HT-29 (cell line): ENCODE data around the gene AXL. TPM values are rescaled to one million over a fixed set of nuclear protein-coding genes. Genes with fewer than 3 reads are reported as not detected.
"Not testable (repeated sequence)": the region's sequence is repeated elsewhere in the genome, so short reads cannot be mapped to it uniquely, and the experiment has no call there.

Experiments
- DNase-seq: peaks from one replicate; pipeline ENCODE4 v3.0.0-alpha.2; 2015; ENCODE audit warnings: low spot score
- total RNA-seq: library from RNA; depleted of rRNA; stranded (reverse); fragments of >200 nt; shearing (Covaris generic); gene quantifications from 2 replicates; pipeline ENCODE4 v1.2.3, GENCODE V29; 2014

Gene AXL
- total RNA-seq, 1 experiment from 2014 or later, result 1.5 TPM

DNA sequence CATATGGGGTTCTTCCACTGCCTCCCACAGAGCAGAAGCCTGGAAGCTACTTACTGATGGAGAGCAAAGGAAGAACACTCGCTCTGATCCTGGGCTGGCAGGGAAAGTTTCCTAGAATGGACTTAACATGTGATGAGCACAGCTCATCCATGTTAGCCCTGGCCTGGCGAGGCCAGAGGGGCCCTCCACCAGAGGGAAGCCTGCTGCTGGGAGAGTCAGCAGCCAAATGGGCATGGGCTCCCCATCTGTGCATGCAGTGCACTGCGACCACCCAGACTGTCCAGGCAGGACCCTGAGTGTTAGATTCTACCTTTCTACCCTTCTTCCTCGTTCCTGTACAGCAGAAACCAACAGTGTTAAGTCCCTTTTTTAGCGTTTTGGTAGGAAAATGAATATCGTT is 54.1 kb downstream of the AXL start:
- DNase-seq, result no peak

DNA sequence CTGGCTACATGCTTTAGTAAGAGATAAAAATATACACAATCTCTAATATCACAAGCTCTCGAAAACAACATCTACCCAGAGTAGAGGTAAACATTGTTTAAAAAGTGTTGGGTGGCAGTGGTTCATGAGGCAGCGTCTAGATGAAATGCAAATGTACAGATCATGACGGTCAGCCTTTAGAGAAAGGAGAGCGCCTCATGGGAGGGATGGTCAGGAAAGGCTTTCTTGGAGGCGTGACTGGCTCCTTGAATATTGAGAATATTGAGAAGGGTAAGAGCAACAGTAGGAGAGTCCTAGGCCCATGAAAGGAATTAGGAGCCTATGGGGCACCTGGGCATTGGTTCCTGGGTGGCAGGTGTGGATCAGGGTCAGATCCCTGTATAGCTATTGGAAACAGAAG is 55.8 kb downstream of the AXL start:
- DNase-seq, result no peak

DNA sequence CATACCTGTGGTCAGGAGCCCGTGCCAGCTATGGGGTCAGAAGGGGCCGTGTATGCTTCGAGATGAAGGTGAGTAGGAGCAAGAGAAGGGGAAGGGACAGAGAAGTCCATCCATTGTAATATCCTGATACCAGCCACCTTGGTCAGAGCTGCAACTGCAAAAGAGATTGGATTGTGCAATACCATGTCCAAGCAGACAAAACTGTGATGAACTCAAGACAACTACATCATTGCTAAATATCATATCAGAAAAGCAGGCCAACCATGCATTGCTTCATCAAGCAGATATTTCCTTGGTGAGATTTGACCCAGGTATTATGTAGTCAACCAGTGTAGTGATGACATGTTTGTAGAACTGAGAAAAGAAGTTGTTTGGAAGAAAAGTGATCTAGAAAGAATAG is 57.2 kb downstream of the AXL start:
- DNase-seq, result no peak

DNA sequence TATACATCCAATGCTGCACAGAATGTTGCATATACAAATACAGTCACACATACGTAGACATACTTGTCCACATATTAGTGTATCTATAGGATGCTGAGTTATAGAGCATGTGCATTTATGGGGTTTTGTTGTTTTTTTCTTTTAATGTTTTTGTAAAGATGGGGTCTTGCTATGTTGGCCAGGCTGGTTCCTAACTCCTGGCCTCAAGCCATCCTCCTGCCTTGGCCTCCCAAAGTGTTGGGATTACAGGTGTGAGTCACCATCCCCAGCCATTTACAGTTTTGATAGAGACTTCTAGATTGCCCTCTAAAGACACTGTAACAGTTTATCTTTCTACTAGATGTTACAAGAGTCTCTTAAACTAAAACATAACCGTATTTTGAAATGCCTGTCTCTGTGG is 59.5 kb downstream of the AXL start:
- no peak for DNase-seq

DNA sequence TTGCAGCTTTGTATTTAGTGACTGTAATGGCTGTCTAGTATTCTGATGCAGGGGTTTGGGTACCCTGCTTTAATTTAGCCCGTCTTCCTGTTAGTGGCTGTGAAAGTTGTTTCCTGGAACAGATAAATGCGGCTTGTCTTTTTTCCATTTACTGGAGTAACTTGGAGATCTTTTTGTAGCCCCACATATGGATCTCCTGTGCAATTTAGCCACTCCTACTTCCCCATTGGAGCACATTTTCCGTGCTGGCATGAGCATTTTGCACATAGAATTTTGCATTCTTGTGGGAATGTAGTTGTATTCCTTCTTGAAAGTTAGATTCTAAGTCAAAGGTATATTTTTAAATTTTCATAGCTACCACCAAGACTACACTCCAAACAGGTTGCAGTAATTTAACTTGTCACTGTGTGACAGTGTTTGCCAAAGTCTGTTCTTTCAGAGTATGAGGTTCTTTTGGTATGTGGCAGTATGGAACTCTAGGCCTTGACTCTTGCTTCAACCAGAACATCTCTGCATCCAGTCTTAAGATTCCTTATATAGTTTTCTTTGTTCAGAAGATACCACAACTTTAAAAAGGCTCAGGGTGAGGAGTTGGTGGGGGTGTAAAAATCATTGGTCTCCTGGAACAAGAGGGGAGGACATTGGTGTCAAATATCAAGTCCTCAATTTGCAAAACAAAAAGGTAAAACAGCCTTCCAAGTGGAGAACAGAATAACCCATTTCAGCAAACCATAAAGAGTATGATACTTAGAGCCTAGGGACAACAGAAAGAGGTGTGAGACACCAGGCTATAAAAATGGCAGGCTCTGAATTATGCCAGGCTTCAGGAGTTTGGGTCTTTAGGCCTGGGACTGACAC is 69.9 kb downstream of the AXL start:
- DNase-seq, result no peak

DNA sequence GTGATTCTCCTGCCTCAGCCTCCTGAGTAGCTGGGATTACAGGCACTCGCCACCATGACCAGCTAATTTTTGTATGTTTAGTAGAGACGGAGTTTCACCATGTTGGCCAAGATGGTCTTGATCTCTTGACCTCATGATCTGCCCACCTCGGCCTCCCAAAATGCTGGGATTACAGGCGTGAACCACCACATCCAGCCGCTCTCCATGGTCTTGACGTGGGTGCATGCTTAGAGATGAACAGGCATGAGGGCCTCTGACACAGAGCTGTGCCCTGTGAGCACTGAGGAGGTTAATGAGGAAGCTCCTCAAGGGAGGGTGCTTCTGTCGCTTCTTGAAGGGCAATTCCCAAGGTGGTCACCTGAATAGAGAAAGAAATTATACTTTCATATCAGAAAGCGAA is 70.8 kb downstream of the AXL start:
- not testable (repeated sequence) for DNase-seq

DNA sequence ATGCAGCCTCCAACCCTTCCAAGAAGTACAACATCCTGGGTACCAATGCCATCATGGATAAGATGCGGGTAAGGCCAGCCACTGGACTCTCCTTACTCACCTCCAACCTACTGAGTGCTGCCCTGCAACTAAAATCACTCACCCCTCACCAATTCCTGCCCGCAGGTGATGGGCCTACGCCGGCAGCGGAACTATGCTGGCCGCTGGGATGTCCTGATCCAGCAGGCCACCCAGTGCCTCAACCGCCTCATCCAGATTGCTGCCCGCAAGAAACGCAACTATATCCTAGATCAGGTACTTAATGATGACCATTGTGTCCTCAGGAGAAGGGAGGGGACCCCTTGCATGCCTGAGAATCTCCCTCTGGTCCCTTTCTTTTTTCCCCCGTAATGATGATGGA is 75.4 kb downstream of the AXL start:
- no peak for DNase-seq

DNA sequence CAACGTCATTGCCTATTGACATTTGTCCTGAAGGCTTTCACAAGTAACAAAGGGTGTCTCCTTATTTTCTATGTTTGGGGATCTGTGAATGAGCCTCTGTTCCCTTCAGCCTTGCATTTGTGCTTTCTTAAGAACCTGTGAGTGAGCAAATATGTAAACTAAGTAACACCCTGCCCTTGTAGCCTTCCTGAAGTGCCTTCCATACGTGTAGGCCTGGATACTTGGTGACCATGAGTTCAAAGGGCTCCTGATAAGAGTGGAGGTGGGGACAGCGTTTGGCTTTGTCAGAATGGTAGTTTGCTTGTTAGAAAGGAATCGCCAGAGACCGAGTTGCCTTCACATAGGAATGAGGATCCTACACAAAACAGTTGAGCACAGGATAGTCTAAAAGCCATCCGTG is 76.5 kb downstream of the AXL start:
- no peak for DNase-seq

DNA sequence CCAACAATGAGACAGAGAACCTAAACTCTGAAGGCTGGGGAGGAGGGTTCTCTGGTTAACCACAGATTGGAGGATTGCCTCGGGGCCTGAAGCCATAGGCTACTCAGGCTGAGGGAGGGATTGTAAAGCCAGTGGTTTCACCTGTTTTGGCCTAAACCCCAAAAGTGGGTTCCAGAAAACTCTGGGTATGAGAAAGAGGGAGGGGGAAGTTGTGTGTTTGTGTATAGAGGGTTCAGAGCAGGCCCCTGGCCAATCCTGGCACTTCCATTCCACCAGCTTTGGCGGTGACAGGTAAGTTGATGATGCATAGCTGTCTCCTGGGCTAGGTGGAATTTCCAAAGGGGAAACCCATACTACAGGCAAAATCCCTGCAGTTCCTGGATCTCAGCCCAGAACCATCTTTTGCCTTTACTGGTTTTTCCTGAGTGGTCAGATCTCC is 77.4 kb downstream of the AXL start:
- no peak for DNase-seq

DNA sequence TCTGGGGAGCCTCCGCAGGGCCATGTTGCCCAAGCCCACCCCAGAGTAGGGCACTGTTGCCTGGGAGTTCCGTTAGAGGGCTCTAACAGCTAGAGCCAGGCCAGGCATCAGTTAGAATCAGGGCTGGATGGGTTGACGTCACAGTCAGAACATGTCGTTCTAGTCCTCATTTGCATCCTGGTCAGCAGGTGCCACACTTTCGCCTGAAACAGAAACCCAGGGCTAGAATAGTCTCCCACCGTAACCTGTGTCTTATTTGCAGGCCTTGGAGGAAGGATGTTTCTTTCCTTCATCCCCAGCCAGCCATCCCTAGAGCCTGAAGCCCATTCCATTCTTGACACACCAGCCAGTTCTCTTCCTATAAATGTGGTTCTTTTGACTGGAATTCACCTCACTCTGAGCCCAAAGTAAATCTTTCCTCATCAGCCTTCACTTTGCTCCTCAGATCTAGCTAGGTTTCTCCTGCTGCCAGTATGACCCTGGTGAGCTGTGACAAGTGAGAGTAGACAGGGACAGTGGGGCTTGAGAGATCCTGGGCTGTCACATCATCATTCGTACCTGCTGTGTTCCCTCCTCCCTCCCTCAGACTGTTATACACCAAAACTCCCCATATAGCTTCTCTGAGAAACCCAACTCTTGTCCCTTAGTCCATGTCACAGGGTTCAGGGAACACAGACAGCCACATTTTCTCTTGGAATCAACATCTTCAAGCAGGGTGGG is 78.8 kb downstream of the AXL start:
- DNase-seq, result no peak

DNA sequence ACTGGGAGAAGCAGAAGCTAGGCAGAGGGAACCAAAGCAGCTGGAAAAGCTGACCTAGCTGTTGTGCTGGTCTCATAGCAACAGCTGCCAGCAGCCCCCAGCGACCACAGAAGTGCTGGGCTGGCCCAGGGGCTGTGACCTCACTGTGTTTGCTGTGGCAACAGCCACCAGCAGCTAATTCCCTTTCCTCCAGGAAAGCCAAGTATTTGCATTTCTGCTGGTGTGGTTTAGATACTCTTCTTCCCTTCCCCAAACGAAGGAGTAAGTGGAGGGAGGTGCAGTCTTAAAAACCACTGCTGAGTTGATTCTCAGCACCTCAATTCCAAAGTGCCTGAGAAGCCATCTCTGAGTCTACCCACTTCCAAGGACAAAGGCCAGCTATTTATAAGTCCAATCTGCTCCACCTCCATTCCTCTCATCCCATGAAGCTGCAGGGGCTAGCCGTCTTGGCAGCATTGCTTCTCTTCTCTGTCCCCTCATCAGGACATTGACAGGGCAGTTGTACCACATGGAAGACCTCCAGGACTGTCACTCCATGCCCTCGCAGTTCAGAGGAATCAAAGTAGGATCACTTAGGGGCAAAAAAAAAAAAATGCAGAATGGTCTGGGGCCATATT is 79.4 kb downstream of the AXL start:
- peak; percentile 46 for DNase-seq

DNA sequence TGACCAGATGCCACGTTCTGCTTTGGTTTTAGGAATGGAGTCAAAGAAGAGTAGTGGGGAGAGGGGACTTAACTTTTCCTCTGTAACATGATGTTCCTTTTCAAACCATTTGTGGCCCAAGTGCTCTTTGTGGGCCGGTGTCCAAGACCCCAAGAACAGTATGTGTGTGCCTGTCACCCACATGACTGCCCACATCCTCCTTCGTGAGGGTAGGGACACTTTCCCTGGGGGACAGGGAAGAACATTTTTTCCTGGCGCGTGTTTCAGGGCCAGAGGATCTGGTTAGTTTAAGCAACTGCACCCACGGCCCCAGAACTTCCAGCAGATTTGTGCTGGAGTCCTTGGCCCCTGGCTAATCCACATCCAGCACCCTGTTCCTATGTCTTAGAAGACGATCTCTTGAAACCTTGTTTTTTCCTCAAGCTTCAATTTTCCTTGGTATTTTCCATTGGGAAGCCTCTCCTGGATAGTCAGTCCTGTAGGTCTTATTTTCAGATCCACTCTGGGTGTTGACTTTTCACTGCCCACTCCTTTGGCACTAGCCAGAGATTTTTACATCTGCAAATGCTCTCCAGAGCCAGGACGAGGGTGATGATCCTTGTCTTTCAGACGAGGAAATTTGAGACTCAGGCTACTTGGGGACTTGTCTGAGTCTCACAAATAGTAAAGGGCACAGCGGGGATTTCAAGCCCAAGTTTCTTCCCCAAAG is 80.2 kb downstream of the AXL start:
- no peak for DNase-seq

DNA sequence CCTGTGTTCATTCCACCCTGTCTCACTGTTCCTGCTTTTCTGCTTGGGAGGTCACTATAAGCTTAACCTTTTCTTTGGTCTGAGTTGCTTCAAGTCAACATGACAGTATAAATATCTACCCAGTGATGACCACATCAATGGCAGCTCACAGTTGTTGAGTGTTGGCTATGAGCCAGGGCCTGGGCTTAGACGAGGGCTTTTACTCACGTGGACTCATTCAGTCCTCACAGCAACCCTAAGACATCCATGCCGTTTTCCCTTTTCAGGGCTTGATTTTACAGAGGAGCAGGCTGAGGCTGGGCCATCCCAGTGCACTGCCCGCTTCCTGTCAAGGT is 80.7 kb downstream of the AXL start:
- no peak for DNase-seq

DNA sequence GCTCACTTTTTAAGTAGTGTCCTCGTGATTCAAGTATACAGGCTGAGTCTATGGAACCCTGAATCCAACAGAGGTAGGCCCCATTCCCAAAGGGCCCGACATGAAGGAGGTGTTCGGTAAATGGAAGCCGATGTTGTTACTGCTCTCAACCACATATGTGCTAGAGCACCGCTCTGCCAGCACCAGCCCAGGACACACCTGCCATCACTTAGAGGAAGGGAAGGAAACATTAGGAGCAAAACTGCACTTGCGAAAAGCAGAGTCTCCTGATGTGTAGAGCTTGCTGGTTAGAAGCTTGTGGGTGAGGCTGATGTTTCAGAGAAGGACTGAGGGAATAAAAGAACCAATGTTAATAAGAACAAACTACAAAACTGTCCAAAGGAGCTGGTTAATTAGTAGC is 81.5 kb downstream of the AXL start:
- DNase-seq, result no peak

DNA sequence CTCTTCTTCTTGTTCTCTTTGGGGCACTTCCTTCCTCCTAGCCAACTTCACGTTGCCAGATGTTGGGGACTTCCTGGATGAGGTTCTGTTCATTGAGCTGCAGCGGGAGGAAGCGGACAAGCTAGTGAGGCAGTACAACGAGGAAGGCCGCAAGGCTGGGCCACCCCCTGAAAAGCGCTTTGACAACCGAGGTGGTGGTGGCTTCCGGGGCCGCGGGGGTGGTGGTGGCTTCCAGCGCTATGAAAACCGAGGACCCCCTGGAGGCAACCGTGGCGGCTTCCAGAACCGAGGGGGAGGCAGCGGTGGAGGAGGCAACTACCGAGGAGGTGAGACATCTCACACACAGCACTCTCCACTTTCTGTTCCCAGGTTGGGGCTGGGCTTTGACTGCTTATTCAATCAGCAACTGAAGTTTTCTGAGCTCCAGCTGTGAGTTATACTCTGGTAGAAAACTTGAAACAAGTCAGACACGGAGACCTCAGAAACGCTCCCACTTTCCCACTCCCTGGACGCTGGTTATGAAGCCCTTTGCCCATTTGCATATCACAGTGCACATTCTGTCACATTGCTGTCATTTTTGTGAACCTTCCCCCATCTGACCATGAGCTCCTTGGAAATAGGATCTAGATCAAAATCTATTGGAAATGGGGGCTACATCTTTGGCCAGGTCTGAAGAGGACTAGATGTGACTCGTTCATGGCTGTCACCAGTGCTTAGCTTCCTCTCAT is 83.8 kb downstream of the AXL start:
- DNase-seq, result no peak

DNA sequence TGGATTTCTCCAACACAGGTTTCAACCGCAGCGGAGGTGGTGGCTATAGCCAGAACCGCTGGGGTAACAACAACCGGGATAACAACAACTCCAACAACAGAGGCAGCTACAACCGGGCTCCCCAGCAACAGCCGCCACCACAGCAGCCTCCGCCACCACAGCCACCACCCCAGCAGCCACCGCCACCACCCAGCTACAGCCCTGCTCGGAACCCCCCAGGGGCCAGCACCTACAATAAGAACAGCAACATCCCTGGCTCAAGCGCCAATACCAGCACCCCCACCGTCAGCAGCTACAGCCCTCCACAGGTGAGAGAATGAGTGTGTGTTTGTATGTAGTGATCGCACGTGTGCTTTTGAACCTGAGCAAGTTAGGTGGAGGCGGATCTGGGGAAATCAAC is 84.9 kb downstream of the AXL start:
- no peak for DNase-seq

DNA sequence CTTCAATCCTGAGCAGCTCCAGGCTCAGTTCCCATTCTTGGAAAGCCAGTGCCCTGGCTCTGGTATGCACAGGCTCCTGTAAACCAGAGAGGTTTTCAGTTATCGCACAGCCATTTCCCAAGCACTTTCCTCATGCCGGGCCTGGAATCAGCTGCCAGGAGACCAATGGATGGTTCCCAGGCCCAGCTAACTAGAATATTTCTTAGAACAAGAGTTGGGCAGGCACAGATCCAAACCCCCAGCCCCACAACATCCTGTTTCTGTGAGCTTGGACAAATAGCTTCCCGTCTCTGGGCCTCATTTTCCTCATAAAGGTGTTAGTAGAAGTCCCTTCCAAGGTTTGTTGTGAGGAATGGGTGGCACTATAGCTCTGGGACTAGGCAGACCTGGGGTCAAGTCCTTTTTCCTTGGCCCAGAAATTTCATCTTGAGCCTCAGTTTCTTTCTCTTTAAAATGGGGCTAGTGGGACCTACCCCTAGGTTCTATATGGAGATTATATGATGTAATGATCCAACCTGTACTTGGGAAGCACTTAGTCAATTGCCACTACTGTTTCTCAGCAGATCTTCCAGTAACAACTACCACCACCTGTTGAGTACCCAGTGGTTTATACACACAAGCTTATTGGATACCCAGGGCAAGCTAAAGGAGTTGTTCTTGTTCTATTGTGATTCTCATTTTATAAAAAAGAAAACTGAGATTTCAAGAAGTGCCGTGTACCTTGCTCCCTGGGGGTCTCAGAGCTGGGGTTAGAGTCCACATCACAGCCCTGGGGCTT is 85.9 kb downstream of the AXL start:
- DNase-seq, result no peak

DNA sequence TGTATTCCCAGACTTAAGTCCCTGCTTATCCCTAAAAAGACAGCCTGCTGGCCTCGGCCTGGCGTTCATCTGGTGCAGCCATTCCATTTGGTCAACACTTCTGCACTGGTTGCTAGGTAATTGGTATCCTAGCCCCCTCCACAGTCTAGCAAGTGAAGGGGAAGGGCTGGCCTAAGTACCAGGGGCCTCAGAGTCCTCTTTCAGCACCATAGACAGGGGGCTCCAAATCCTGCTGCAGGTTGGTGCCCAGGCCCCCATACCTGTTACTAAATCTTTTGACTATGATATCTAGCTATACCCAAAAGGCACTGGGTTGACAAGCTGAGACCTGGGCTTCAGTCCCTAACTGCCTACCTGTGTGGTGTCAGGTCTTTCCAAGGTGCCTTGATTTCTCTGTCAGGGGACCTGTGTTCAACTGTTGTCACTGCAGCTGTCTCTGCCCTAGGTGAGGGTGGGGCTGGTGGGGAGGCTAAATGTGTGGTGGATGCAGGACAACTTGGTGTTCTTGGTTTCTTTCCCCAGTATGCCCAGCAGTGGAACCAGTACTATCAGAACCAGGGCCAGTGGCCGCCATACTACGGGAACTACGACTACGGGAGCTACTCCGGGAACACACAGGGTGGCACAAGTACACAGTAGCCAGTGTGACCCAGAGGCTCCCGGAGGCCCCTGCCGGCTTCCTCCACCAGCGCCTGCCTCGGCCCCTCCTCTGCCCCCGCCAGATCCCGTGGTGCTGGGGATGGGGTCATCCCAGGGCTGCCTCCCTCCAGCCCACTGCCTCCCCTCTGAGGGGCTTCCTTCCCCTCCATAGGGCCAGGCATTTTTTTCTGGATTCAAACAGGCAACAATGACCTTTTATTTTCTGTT is 87.1 kb downstream of the AXL start:
- no peak for DNase-seq

DNA sequence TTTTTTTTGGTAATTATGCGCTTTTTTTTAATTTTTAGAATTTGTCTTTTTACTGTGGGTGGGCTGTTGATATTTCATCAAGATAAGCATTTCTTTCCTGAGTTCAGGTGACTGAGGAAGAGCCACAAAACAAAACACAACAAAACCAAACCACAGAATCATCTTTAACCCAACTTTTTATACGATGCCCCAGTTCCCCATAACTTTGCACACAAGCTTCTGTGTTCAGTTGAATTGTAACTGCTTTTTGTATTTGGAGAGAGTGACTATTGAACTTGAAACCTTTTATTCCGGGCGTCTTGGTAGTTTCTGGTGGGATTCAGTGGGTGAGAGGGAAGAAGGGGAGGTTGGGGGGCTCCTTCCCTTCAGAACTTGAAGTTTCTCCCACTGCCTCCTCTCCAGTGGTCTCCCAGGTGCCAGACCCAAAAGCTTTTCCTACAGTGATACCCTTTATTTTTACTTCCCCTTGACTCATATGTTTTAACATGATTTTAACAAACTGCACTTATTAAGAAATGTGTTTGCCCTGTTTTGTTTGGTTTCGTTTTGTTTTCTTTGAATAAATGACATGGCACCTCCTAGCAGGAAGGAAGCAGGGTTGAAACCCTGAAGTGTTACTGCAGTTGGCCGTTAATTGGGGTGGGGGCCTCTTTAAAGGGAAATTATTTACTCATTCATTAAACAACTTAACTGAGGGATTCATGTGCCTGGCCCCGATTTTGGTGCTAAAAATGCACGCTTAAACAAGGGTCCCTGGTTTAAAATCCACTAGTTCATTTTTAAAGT is 88.3 kb downstream of the AXL start:
- no peak for DNase-seq
